IMR-90 (cell line): Measurements from ENCODE around the gene FITM1. TPM values are rescaled to one million over a fixed set of nuclear protein-coding genes. Genes with fewer than 3 reads are reported as not detected.

Experiments
- ATAC-seq: fragments of 200-7000 bp; cut with Tn5 transposase; 2 replicates; pipeline ENCODE4 v1.9.1; 2020; ENCODE audit warnings: low read depth, mild to moderate bottlenecking, moderate library complexity
- BruUV-seq: library from RNA; stranded (reverse); fragments of 400-500 nt; replicated peaks from 2 replicates; lab custom pipeline; 2021; lab: Mats Ljungman, UMichigan
- CTCF ChIA-PET: fragments of 300-600 bp; formaldehyde crosslinking; extraction: SDS; loops from one replicate; lab custom pipeline; 2021; ENCODE audit warnings: antibody characterized with exemption; lab: Yijun Ruan, JAX
- POLR2A ChIA-PET: fragments of 300-600 bp; sonication (Branson Sonifier 250); formaldehyde crosslinking; loops from one replicate; lab custom pipeline; 2022; ENCODE audit warnings: antibody characterized with exemption; ENCODE audit not compliant: unreplicated experiment; lab: Charles Lee
- DNase-seq: peaks from one replicate; pipeline ENCODE4 v3.0.0; 2013
- H2AFZ ChIP-seq: replicated peaks from 2 replicates; pipeline ENCODE3; 2013; ENCODE audit warnings: low read length, mild to moderate bottlenecking; ENCODE audit not compliant: poor library complexity
- H2AK5ac ChIP-seq: 2 replicates; pipeline ENCODE4 v1.6.1; 2013; ENCODE audit warnings: low read depth, low read length, inconsistent platforms
- H2AK9ac ChIP-seq: replicated peaks from 2 replicates; pipeline ENCODE3; 2013; ENCODE audit warnings: mild to moderate bottlenecking, low read depth, low read length, moderate library complexity; ENCODE audit not compliant: poor library complexity
- H2BK120ac ChIP-seq: 2 replicates; pipeline ENCODE4 v1.6.1; 2013; ENCODE audit warnings: low read depth, low read length, inconsistent platforms
- H2BK15ac ChIP-seq: 3 replicates; pipeline ENCODE4 v1.6.1; 2013; ENCODE audit warnings: low read depth, low read length, inconsistent platforms
- H2BK20ac ChIP-seq: 2 replicates; pipeline ENCODE4 v1.6.1; 2013; ENCODE audit warnings: low read depth, mild to moderate bottlenecking, inconsistent platforms, low read length, moderate library complexity
- H2BK5ac ChIP-seq: 2 replicates; pipeline ENCODE4 v1.6.1; 2013; ENCODE audit warnings: mild to moderate bottlenecking, low read depth, low read length, inconsistent platforms; ENCODE audit not compliant: poor library complexity, severe bottlenecking
- H3K14ac ChIP-seq: replicated peaks from 2 replicates; pipeline ENCODE4 v1.6.1; 2013; ENCODE audit warnings: low read depth, low read length, inconsistent platforms
- H3K18ac ChIP-seq: 2 replicates; pipeline ENCODE4 v1.6.1; 2013; ENCODE audit warnings: low read depth, low read length, control low read depth
- H3K23ac ChIP-seq: 2 replicates; pipeline ENCODE4 v1.6.1; 2013; ENCODE audit warnings: low read depth, low read length, inconsistent platforms
- H3K27ac ChIP-seq: 2 replicates; pipeline ENCODE4 v1.5.1; 2013; ENCODE audit warnings: mild to moderate bottlenecking, control low read depth, low read length; ENCODE audit not compliant: insufficient read depth
- H3K27me3 ChIP-seq: 2 replicates; pipeline ENCODE4 v1.6.1; 2013; ENCODE audit warnings: low read length; ENCODE audit not compliant: control insufficient read depth, insufficient read depth
- H3K36me3 ChIP-seq: 2 replicates; pipeline ENCODE4 v1.6.1; 2013; ENCODE audit warnings: low read length, mixed read lengths; ENCODE audit not compliant: control insufficient read depth, insufficient read depth
- H3K4ac ChIP-seq: 2 replicates; pipeline ENCODE4 v1.6.1; 2013; ENCODE audit warnings: low read depth, low read length, inconsistent platforms
- H3K4me1 ChIP-seq: 2 replicates; pipeline ENCODE4 v1.6.1; 2013; ENCODE audit warnings: low read length, mixed read lengths; ENCODE audit not compliant: control insufficient read depth, insufficient read depth
- H3K4me2 ChIP-seq: 2 replicates; pipeline ENCODE4 v1.6.1; 2013; ENCODE audit warnings: low read depth, mild to moderate bottlenecking, control low read depth, low read length, moderate library complexity
- H3K4me3 ChIP-seq: 2 replicates; pipeline ENCODE4 v1.5.1; 2013; ENCODE audit warnings: low read depth, mild to moderate bottlenecking, control low read depth, low read length, moderate library complexity; ENCODE audit not compliant: insufficient read depth
- H3K56ac ChIP-seq: 2 replicates; pipeline ENCODE4 v1.6.1; 2013; ENCODE audit warnings: low read length, inconsistent platforms; ENCODE audit not compliant: insufficient read depth; ENCODE audit errors: extremely low read depth
- H3K79me1 ChIP-seq, 2 experiments: 2 replicates each; pipeline ENCODE4 v1.6.1; 2013; ENCODE audit warnings: low read length in 2 of 2, inconsistent platforms in 1 of 2, low read depth in 1 of 2
- H3K9ac ChIP-seq: 2 replicates; pipeline ENCODE4 v1.6.1; 2013; ENCODE audit warnings: low read depth, low read length, control low read depth
- H3K9me1 ChIP-seq: 2 replicates; pipeline ENCODE4 v1.6.1; 2013; ENCODE audit warnings: low read length, inconsistent platforms; ENCODE audit not compliant: insufficient read depth
- H3K9me3 ChIP-seq: 2 replicates; pipeline ENCODE4 v1.6.1; 2013; ENCODE audit warnings: low read length; ENCODE audit not compliant: control insufficient read depth, insufficient read depth
- H4K20me1 ChIP-seq: 2 replicates; pipeline ENCODE4 v1.6.1; 2013; ENCODE audit warnings: low read length, inconsistent platforms; ENCODE audit not compliant: insufficient read depth
- H4K5ac ChIP-seq: 2 replicates; pipeline ENCODE4 v1.6.1; 2013; ENCODE audit warnings: mild to moderate bottlenecking, low read depth, low read length, control low read depth
- H4K8ac ChIP-seq, 2 experiments: 2 replicates each; pipeline ENCODE4 v1.6.1; 2013; ENCODE audit warnings: low read depth in 2 of 2, low read length in 2 of 2, control low read depth in 1 of 2, inconsistent platforms in 1 of 2
- H4K91ac ChIP-seq: 2 replicates; pipeline ENCODE4 v1.6.1; 2013; ENCODE audit warnings: low read depth, low read length, inconsistent platforms; ENCODE audit not compliant: insufficient read depth
- BHLHE40 ChIP-seq: fragments of 150-350 bp; IDR thresholded peaks from 2 replicates; pipeline ENCODE4 v1.6.1; 2016; ENCODE audit warnings: mild to moderate bottlenecking, low read depth, low read length
- NFE2L2 ChIP-seq: fragments of 150-350 bp; IDR thresholded peaks from 2 replicates; pipeline ENCODE4 v1.6.1; 2016; ENCODE audit warnings: low read depth, mild to moderate bottlenecking, low read length
- SMC3 ChIP-seq: fragments of 150-350 bp; IDR thresholded peaks from 2 replicates; pipeline ENCODE4 v1.6.1; 2016; ENCODE audit warnings: low read depth, mild to moderate bottlenecking, antibody characterized with exemption, low read length, moderate library complexity
- WGBS, 2 experiments: methylation state at CpG; one replicate each; pipeline versions ENCODE4 v1.1.5 to v1.1.7; 2013; ENCODE audit warnings: missing lambda C conversion rate in 2 of 2; ENCODE audit not compliant: insufficient read length in 1 of 2; ENCODE audit errors: extremely low coverage in 2 of 2; 5-methylcytosine and 5-hydroxymethylcytosine counted together
- dilution Hi-C: fragments of 300-500 bp; cut with HindIII; formaldehyde crosslinking; loops from one replicate; pipeline ENCODE4 v1.14.3; 2018; ENCODE audit warnings: low sequenced_read_pairs; ENCODE audit not compliant: unreplicated experiment
- in situ Hi-C: fragments of 300-500 bp; cut with MboI; formaldehyde crosslinking; loops from 3 replicates; pipeline ENCODE4 v1.14.3; 2019; ENCODE audit warnings: low sequenced_read_pairs, inconsistent platforms, mixed read lengths
- intact Hi-C: fragments of 100-400 bp; cut with micrococcal nuclease; formaldehyde crosslinking; loops from 2 replicates; pipeline ENCODE4 v1.10.0; 2022
- polyA plus RNA-seq, 3 experiments: library from polyadenylated mRNA; depleted of rRNA; stranded (reverse); fragments of >200 nt; gene quantifications; 2 replicates each; pipeline ENCODE4 v1.2.3, GENCODE V29; 2012; ENCODE audit warnings: low replicate concordance in 1 of 3
- total RNA-seq: library from RNA; depleted of rRNA; stranded (reverse); fragments of >200 nt; gene quantifications from 2 replicates; pipeline ENCODE4 v1.2.3, GENCODE V29; 2012
- TF ChIP-seq, protein P1 (sequence below): fragments of 150-350 bp; IDR thresholded peaks from 2 replicates; pipeline ENCODE4 v1.6.1; 2016; ENCODE audit warnings: low read depth, mild to moderate bottlenecking, low read length, moderate library complexity, borderline replicate concordance

Gene FITM1
- total and polyA plus RNA-seq, 2 of the 4 experiments (the other 2 are of a cell fraction): not detected

- Histone ChIP-seq H3K9ac (no peak overlapping the region), H4K5ac (no peak overlapping the region), H2AFZ (no peak overlapping the region), H3K4ac (no peak overlapping the region), H2AK9ac (no peak overlapping the region), H3K23ac (no peak overlapping the region), H4K91ac (no peak overlapping the region), H3K4me3 (no peak overlapping the region), H2AK5ac (no peak overlapping the region), H3K27ac (no peak overlapping the region), H3K18ac (no peak overlapping the region), H3K56ac (no peak overlapping the region), H2BK15ac (no peak overlapping the region), H3K4me1 (peaks cover 3% of the 10 kb centered on the region), H2BK20ac (no peak overlapping the region), H4K8ac (no peak overlapping the region), H4K20me1 (peaks cover 10% of the 10 kb centered on the region), H3K14ac (no peak overlapping the region), H2BK5ac (no peak overlapping the region), H3K79me1 (peaks cover 19 to 41% of the 10 kb centered on the region in 2 experiments), H3K9me1 (no peaks in the 10 kb centered on the region), H3K36me3 (peaks cover 55% of the 10 kb centered on the region), H3K27me3 (no peaks in the 10 kb centered on the region), H3K4me2 (no peak overlapping the region), H2BK120ac (no peak overlapping the region), H3K9me3 (no peaks in the 10 kb centered on the region)
- no TSS peak for BruUV-seq
- intact Hi-C loops (no loop called here), dilution Hi-C loops (no loop called here), in situ Hi-C loops (no loop called here)
- no peak for ATAC-seq
- WGBS, 2 experiments: no CpG with 5 or more reads among the region's 16 CpGs
- TF ChIP-seq BHLHE40: no peak
- TF ChIP-seq, protein P1, sequence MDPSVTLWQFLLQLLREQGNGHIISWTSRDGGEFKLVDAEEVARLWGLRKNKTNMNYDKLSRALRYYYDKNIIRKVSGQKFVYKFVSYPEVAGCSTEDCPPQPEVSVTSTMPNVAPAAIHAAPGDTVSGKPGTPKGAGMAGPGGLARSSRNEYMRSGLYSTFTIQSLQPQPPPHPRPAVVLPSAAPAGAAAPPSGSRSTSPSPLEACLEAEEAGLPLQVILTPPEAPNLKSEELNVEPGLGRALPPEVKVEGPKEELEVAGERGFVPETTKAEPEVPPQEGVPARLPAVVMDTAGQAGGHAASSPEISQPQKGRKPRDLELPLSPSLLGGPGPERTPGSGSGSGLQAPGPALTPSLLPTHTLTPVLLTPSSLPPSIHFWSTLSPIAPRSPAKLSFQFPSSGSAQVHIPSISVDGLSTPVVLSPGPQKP: no peak
- no peak for TF ChIP-seq SMC3
- no peak for TF ChIP-seq NFE2L2
- DNase-seq: no peak
- ChIA-PET CTCF (interaction anchor here (4.3 kb wide), 1 partner anchor 9 kb away, joined by 14 read pairs; the partner anchor contains the start of gene IRF9), POLR2A (no interaction called here)
Observed at GRCh38 chr14:24151404-24152080, 21.1 kb downstream of the FITM1 start.
